Activated gamma-delta T cell treated with Interleukin-2 at 50 U/mL for 16 hours (primary cell): Measurements from ENCODE around the gene TIMM17A.

Experiments
- DNase-seq: peaks from one replicate; pipeline ENCODE4 v3.0.0-alpha.2; 2020

TIMM17A gene

GRCh38 chr1:201985355-201985754 is 30.1 kb downstream of the TIMM17A start:
- DNase-seq: no peak

- no peak for DNase-seq
These were observed 33.3 kb downstream of the TIMM17A start for GRCh38 chr1:201988601-201989000.

- DNase-seq: no peak
These were observed 34.2 kb downstream of the TIMM17A start for GRCh38 chr1:201989354-201990128.

GRCh38 chr1:201990427-201990826 is 35.1 kb downstream of the TIMM17A start:
- DNase-seq: no peak

GRCh38 chr1:201999625-202000238 is 44.4 kb downstream of the TIMM17A start:
- DNase-seq: no peak

GRCh38 chr1:202002507-202002906 is 47.2 kb downstream of the TIMM17A start:
- no peak for DNase-seq

GRCh38 chr1:202004711-202005110 is 49.4 kb downstream of the TIMM17A start:
- DNase-seq: no peak

- no peak for DNase-seq
These were observed 50.7 kb downstream of the TIMM17A start for GRCh38 chr1:202005958-202006357.

- DNase-seq: no peak
These were observed 52.0 kb downstream of the TIMM17A start for GRCh38 chr1:202007304-202007703.

- DNase-seq: no peak
These were observed 52.6 kb downstream of the TIMM17A start for GRCh38 chr1:202007805-202008489.

GRCh38 chr1:202009326-202010179 is 54.2 kb downstream of the TIMM17A start:
- peak; percentile 57 for DNase-seq

GRCh38 chr1:202010180-202011015 is 55.1 kb downstream of the TIMM17A start, which contains the start of gene ELF3:
Gene ELF3, plus strand, starts transcription at chr1:202010587. Its CDS starts 550 bp downstream, at chr1:202011137.
- no peak for DNase-seq

GRCh38 chr1:202011994-202012393 is 56.7 kb downstream of the TIMM17A start:
- DNase-seq: no peak

- DNase-seq: no peak
These were observed 57.5 kb downstream of the TIMM17A start for GRCh38 chr1:202012544-202013478.

GRCh38 chr1:202013603-202014002 is 58.3 kb downstream of the TIMM17A start:
- no peak for DNase-seq

GRCh38 chr1:202014060-202014459 is 58.8 kb downstream of the TIMM17A start:
- no peak for DNase-seq

- no peak for DNase-seq
These were observed 59.8 kb downstream of the TIMM17A start for GRCh38 chr1:202014915-202015661.

GRCh38 chr1:202015662-202015937 is 60.3 kb downstream of the TIMM17A start:
- no peak for DNase-seq

GRCh38 chr1:202016022-202016810 is 60.9 kb downstream of the TIMM17A start:
- no peak for DNase-seq
